Measurements from ENCODE around the gene LRRK2. TPM values are rescaled to one million over a fixed set of nuclear protein-coding genes. Genes with fewer than 3 reads are reported as not detected.

Gene LRRK2
- 1 to 10 TPM in 4 of 6 experiments, under 1 TPM in 2; 0.28 to 1.6 (median 1.2) TPM for total RNA-seq (2021; fragmentation: NEBNext Ultra II Directional; extraction: Animal tissue kit (Norgen Biotek cat#: 25700))
- long read RNA-seq, result 0 reads

- peak; percentile 21; the same call in 1 of the 2 replicates for TF ChIP-seq CTCF (IDR thresholded peaks at IDR 0.05)
- peak; percentile 14 for DNase-seq
- Mint-ChIP-seq H3K4me1 (ENCODE audit: low read depth) (peaks cover 31% of the 10 kb centered on the region), H3K9me3 (no peaks in the 10 kb centered on the region), H3K36me3 (ENCODE audit: low read depth) (no peaks in the 10 kb centered on the region), H3K27me3 (ENCODE audit: insufficient read depth) (no peaks in the 10 kb centered on the region), H3K4me3 (peak within 1 kb of the TSS; percentile 87), H3K27ac (peak within 1 kb of the TSS; percentile 69)
Observed at GRCh38 chr12:40224439-40225291, at the start of gene LRRK2. Gene LRRK2 (plus strand): TSS chr12:40224997. CDS start chr12:40225132, 135 bp downstream.

GRCh38 chr12:40175045-40175444 is 49.8 kb upstream of the LRRK2 start:
- TF ChIP-seq CTCF (IDR thresholded peaks at IDR 0.05), result no peak
- H3K27ac Mint-ChIP-seq, result no peak overlapping the region
- DNase-seq, result no peak
- H3K36me3 Mint-ChIP-seq (ENCODE audit: low read depth), result no peaks in the 10 kb centered on the region; the same call in 1 of the 2 replicates
- H3K4me3 Mint-ChIP-seq, result no peak overlapping the region
- H3K27me3 Mint-ChIP-seq (ENCODE audit: insufficient read depth), result no peaks in the 10 kb centered on the region; the same call in 1 of the 2 replicates
- no peaks in the 10 kb centered on the region for H3K4me1 Mint-ChIP-seq (ENCODE audit: low read depth)
- peaks cover 21% of the 10 kb centered on the region for H3K9me3 Mint-ChIP-seq

- H3K27ac Mint-ChIP-seq, result no peak overlapping the region
- peaks cover 25% of the 10 kb centered on the region for H3K9me3 Mint-ChIP-seq
- no peaks in the 10 kb centered on the region; the same call in 1 of the 2 replicates for H3K36me3 Mint-ChIP-seq (ENCODE audit: low read depth)
- TF ChIP-seq CTCF (IDR thresholded peaks at IDR 0.05), result no peak
- H3K4me1 Mint-ChIP-seq (ENCODE audit: low read depth), result no peaks in the 10 kb centered on the region
- no peaks in the 10 kb centered on the region; the same call in 1 of the 2 replicates for H3K27me3 Mint-ChIP-seq (ENCODE audit: insufficient read depth)
- H3K4me3 Mint-ChIP-seq, result no peak overlapping the region
- DNase-seq, result no peak
Observed at GRCh38 chr12:40175489-40175888, 49.3 kb upstream of the LRRK2 start.

GRCh38 chr12:40178701-40179100 is 46.1 kb upstream of the LRRK2 start:
- Mint-ChIP-seq H3K4me3 (no peak overlapping the region), H3K27me3 (ENCODE audit: insufficient read depth) (peaks cover 4% of the 10 kb centered on the region; the same call in 1 of the 2 replicates), H3K27ac (no peak overlapping the region), H3K36me3 (ENCODE audit: low read depth) (no peaks in the 10 kb centered on the region; the same call in 1 of the 2 replicates), H3K4me1 (ENCODE audit: low read depth) (no peaks in the 10 kb centered on the region), H3K9me3 (peaks cover 25% of the 10 kb centered on the region)
- TF ChIP-seq CTCF (IDR thresholded peaks at IDR 0.05), result no peak
- DNase-seq, result no peak

- Mint-ChIP-seq H3K27ac (no peak overlapping the region), H3K9me3 (peaks cover 17% of the 10 kb centered on the region), H3K27me3 (ENCODE audit: insufficient read depth) (peaks cover 4% of the 10 kb centered on the region; the same call in 1 of the 2 replicates), H3K4me1 (ENCODE audit: low read depth) (no peaks in the 10 kb centered on the region), H3K4me3 (no peak overlapping the region), H3K36me3 (ENCODE audit: low read depth) (no peaks in the 10 kb centered on the region; the same call in 1 of the 2 replicates)
- DNase-seq, result no peak
- TF ChIP-seq CTCF (IDR thresholded peaks at IDR 0.05), result no peak
Observed at GRCh38 chr12:40181490-40181889, 43.3 kb upstream of the LRRK2 start.
